Measurements from ENCODE around the gene SYCE1L.
"Not testable (repeated sequence)": the region's sequence is repeated elsewhere in the genome, so short reads cannot be mapped to it uniquely, and the experiment has no call there.

The SYCE1L gene, protein sequence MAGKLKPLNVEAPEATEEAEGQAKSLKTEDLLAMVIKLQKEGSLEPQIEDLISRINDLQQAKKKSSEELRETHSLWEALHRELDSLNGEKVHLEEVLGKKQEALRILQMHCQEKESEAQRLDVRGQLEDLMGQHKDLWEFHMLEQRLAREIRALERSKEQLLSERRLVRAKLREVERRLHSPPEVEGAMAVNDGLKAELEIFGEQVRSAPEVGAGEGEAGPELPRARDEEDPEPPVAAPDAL

DNA sequence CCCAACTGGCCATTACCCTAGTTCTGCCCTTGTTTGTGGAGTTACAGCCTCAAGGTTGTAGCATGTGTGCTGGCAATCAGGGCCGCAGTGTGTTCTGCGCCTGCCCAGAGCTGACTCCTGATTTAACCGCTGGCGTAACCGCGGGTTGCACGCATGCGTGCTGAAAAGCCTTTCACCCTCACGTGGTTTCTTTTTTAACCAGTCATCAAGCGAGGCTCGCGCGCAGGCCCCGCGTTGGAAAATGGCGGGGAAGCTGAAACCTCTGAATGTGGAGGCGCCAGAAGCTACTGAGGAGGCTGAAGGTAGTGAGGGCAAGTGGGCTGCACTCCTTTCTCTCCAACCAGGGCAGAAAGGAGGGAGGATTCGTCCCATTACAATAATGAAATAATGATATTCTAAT is at the start of gene SYCE1L:
Gene SYCE1L, plus strand, starts transcription at position 198 of the 400 bp plus-strand sequence. Its CDS starts 44 bp downstream, at position 242.
- no peak for DNase-seq (ENCODE audit: low read depth)

DNA sequence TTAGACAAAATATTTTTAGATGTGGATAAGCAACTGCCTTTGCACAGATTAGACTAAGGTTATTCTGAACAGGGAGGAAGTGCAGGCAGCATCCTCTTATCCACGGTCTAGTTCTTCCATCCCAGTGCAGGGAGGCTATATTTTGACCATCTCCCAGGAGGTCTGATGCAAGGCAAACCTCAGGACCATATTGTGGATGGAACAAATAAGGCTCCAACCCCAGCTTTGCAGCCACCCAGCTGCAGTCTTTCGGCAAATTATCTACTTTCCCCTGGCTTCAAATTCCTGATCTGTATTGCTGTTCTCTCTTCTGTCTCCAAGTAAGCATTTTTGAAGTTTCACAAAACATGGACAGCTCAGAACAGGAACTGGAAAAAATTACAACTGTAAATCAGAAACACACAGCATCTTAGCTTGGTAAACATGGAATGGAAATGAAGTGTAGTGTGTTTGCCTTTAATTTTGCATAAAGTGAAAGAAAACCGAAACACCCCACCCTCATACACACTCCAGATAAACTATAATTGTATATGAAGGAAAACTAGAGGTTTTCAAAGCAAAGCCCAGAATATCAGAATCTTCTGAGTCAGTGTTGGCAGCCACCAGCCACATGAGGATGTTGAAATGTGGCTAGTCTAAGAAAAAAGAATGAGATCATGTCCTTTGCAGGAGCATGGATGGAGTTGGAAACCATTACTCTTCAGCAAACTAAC is 41.7 kb upstream of the SYCE1L start:
- no peak for DNase-seq (ENCODE audit: low read depth)

DNA sequence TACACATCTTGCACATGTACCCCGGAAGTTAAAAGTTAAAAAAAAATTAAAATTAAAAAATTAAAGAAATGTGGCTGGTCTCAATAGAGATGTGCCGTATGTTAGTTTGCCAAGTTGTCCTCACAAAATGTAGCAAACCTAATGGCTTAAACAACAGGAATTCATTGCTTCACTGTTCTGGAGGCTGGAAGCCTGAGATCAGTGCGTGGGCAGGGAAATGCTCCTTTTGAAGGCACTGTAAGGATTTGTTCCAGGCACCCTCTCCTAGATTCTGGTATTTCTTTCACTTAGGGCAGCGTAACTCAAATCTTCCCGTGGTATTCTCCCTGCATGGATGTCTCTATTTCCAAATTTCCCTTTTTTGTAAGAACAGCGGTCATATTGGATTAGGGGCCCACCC is 40.9 kb upstream of the SYCE1L start:
- no peak for DNase-seq (ENCODE audit: low read depth)

DNA sequence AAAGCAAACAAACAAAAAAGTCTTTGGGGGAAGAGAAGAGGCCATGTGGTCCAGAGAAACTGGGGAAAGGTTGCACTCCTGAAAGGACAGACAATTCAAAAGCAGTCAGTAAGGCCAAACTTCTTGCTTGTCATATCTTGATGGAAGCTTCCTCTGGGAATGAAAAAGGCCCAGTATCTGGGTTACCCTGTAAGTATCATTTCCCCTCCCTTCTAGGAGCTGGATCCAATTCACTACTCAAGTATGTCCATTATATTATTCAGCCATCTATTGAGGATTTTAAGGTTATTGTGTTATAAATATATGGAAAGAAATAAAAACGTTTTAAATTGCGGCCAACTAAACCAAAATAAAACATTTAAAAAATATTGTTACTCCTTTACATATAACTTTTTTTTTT is 34.2 kb upstream of the SYCE1L start:
- DNase-seq (ENCODE audit: low read depth), result no peak

DNA sequence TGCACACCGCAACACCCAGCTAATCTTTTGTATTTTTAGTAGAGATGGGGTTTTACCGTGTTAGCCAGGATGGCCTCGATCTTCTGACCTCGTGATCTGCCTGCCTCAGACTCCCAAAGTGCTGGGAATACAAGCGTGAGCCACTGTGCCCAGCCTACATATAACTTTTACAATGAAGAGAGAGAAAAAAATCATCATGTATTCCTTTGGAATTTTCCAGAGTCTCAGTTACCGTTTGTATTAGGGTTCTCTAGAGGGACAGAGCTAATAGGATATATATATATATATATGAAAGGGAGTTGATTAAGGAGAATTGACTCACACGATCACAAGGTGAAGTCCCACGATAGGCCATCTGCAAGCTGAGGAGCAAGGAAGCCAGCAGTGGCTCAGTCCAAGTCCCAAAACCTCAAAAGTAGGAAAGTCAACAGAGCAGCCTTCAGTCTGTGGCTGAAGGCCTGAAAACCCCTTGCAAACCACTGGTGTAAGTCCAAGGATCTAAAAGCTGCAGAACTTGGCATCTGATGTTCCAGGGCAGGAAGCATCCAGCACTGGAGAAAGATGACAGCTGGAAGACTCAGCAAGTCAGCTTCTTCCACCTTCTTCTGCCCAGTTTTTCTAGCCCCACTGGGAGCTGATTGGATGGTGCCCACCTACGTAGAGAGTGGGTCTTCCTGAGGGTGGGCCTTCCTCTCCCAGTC is 33.5 kb upstream of the SYCE1L start:
- not testable (repeated sequence) for DNase-seq (ENCODE audit: low read depth)

DNA sequence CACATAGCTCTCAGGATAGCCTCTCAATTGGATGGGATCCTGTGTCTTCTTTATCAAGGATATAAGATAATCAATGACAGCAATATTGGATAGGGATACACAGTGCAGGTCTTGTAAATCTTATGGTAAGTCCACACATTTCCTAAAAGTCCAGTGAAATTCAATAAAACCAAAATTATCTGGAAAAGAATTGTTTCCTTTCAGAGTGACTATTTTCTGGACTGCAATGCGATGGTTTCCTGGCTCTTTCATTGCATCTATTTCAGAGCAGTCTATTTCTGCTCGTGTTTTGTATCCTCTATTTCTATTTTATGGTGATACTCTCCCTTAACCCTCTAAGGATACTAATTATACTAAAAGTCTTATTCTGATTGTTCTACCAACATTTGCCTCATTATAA is 32.5 kb upstream of the SYCE1L start:
- DNase-seq (ENCODE audit: low read depth), result no peak

DNA sequence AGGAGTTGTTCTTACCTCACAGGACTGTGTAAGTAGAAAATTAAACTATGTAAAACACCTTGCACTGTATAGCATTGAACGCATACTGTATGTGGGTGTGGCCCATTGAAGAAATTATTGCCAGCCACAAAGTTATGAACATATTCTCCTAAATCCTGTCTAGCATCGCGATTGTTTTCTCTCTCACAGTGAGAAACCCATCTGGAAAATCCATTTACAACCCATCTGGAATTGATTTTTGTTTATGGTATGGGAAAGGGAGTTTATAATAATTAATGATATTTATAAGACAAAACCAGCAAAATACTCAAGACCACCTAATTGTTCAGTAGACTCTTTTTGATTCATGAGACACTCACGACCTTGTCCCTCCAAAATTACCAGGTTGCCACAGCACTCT is 30.3 kb upstream of the SYCE1L start:
- no peak for DNase-seq (ENCODE audit: low read depth)

DNA sequence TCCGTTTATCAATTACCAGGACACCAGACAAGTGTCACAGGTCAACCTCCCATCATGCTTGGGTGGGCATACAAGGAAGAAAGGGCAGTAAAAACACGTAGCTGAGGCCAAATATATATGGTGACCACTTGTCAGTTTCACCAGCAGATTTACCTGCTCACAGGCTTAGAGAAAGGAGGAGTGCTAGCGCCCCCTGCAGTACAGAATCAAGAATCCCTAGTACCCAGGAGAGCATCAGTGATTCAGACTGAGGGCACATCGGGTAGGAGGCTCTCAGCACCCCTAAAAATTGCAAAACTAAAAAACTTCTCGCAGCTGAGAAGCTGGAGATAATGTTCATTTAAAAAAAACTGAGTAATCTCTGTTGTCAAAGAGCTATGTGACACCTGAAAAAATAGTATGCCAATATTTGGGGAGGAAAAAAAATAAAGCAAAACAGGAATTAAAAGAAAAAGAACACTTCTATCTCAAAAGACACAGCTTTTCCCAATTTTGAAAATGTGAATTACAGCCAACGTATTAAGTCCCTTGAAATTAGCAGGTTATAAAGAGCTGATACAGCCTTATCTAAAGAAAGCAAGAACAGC is 29.5 kb upstream of the SYCE1L start:
- peak; percentile 17 for DNase-seq (ENCODE audit: low read depth)

DNA sequence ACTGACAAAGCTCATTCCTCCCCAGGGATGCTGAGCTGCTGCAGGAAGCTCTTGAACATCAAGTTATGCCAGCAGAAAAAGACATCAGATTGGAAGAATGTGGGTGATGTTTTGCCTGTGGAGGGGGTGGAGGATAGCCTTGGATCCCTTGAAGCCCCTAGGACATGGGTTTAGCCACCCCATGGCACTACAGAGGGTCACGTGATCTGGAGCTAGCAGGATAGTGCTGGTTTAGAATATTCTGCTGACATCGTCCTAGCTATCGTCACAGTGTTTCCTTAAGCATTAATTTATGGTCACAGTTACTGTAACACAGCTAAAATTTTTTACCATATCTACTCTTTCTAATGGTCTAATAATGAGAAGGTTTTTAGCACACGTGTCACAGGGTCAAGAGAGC is 28.4 kb upstream of the SYCE1L start:
- DNase-seq (ENCODE audit: low read depth), result no peak

DNA sequence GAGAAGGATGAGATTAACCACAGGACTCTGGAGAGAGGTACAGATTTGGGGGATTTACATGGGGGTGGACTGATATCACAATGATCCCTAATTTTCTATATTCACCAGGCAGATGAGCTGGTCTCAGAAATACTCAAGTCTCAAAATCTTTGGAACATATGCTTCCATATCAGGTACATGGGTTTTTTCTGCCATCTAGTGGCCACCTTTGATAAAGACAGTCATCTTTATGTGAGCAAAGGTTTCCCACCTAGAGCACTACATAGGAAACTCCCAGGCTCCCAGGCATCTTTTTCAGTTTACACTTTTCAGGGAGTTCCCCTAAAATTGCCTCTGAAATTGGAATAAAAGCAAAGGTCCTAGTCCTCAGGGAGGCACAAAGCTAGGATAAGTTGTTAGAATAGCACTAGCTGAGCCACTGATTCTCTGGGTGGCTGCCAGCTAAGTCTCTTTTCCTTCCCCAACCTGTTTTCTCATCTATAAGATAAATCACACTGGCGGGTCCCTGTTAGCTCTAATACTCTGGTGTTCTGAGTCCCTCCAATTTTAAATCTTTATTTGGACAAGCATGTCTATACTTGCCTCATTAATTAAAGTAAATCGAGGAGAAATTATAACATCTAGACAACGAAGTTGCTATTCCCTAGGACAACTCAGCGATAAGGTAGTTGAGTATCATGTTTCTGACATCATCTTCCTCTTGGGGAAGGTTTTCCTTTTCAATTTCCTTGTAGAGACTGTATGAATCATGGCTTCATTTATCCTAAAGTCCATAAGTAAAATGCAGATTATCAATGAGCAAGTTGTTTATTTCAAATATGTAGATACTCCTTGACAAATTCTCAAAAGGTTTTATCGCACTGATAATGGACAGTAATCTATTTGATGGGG is 27.2 kb upstream of the SYCE1L start:
- DNase-seq (ENCODE audit: low read depth), result no peak

DNA sequence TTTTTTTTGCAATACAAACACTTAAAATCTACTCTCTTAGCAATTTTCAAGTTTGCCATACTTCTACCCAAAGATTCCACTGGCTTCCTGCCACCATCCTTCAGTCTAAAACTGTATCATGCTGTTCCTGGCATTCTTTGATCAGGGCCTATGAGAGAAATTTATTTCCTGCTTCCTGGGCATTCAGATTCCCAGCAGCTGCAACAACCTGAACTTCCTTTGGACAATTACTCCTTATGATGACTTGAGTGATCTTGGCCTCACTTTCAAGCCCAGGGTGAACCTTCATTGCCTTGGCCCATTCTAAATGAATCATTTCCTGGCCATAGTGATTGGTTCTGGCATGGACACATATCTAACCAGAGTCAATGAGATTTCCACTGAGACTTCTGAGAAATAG is 26.3 kb upstream of the SYCE1L start:
- no peak for DNase-seq (ENCODE audit: low read depth)

DNA sequence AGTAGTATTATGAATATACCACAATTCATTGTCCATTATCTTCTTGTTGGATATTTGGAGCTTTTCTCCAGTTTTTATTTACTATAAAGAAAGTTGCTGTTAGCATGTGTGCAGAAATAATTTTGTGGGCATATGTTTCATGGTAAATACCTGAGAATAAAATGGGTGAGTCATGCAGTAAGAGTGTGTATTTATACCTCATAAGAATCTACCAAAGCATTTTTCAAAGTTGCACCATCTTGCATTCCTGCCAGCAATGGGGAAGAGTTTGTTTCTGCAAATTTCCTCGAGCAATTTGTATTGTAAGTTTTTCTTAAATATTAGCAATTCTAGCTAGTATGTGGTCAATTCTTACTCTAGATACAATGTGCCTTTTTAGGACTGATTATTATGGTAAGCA is 16.1 kb upstream of the SYCE1L start:
- DNase-seq (ENCODE audit: low read depth), result no peak

DNA sequence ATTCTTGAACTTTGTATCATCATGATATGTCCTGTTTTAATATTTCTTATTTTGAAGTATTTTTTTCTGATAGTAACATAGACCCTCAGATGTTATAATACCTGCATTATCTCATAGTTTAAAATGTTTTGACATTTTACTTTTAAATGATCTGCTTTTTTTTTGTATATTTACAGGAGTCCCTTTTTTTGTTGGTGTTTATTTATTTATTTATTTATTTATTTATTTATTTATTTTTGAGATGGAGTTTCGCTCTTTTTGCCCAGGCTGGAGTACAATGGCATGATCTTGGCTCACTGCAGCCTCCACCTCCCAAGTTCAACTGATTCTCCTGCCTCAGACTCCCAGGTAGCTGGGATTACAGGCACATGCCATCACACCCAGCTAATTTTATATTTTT is 12.9 kb upstream of the SYCE1L start:
- not testable (repeated sequence) for DNase-seq (ENCODE audit: low read depth)

DNA sequence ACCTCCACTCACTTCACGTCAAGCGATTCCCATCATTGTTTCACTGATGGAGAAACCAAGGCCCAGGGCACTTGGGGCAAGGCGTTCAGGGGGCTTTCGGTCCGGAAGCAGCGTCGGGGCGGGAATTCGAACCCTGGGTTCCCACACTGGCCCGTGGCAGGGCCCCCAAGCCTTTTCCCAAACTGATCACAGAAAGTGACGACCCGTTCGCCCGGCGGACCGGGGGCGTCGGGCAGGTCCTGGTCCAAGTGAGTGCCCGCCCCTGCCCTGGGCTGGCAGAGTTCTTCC is 9.1 kb upstream of the SYCE1L start:
- DNase-seq (ENCODE audit: low read depth), result no peak

DNA sequence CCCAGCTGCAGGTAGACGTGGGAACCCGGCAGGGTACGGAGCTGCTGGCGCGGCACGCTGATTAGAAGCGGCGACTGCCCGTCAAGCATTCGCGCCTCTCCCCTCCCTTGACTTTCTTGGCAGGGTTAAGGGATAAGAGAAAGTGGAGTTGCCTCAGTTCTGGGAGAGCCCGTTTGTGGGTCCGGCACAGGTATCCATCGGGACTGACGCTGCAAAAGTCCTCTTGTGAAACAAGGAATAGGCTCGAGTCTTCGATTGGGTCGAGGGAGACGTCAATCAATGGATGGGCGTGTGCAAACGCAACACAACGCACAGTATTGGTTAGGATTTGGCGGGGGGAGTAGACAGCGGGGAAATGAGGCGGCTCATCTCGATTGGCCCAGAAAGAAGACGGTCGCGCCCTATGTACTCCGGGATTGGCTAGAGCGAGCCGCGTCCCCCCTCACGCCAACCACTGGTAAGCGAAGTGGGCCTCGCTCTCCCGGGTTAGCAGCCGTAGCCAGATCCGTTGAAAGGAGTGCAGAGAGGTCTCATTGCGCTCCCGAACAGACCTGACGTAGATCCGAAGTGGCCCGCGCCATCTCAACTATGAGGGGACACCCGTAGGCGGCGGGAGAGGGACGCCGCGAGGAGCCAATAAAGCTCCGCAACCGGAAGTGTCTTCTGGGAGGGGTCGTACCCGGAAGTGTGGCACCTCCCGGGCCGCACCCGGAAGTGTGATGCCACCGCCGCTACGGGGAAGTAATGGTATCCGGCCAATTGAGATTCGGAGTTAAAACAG is 8.5 kb upstream of the SYCE1L start, which contains the start of gene MON1B:
Gene MON1B, plus strand, starts transcription at position 713 of the 781 bp plus-strand sequence. CDS start 296 bp downstream, outside the sequence.
- DNase-seq (ENCODE audit: low read depth), result peak; percentile 84

DNA sequence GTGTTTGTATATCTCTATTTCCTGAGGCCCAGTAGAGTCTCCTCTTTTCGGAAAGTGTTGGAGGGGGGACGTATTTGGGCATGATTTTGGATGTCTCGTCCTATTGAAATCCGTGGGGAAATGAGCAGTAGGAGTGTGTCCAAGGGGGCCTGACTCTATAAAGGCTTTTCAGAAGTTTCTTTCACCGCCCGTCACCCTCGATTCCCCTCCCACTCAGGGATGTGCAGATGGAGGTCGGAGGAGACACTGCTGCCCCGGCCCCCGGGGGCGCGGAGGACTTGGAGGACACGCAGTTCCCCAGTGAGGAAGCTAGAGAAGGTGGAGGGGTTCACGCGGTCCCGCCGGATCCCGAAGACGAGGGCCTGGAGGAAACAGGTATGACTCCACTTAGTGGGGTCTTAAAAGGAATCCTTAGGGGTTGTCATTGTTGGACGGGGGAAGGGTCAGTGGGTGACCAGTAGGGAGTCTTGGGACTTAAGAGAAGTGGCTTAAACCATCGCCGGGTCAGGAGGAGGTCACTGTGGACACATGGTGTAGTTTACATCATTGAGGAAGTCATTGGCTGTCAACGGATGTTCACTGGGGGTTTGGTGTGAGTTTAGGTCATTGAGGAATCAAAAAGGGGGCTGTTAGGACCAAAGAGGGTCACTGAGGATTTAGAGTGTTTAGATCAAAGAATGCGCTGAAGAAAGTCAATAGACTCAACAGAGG is 7.8 kb upstream of the SYCE1L start:
- DNase-seq (ENCODE audit: low read depth), result no peak

DNA sequence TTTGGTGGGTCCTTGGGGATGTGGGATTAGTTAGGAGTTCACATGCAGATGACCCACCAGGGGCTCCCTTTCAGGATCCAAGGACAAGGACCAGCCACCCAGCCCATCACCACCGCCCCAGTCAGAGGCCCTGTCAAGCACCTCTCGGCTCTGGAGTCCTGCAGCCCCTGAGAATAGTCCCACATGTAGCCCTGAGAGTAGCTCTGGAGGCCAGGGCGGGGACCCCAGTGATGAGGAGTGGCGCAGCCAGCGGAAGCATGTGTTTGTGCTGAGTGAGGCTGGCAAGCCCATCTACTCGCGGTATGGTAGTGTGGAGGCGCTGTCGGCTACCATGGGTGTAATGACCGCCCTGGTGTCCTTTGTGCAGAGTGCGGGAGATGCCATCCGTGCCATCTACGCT is 5.8 kb upstream of the SYCE1L start:
- DNase-seq (ENCODE audit: low read depth), result no peak

DNA sequence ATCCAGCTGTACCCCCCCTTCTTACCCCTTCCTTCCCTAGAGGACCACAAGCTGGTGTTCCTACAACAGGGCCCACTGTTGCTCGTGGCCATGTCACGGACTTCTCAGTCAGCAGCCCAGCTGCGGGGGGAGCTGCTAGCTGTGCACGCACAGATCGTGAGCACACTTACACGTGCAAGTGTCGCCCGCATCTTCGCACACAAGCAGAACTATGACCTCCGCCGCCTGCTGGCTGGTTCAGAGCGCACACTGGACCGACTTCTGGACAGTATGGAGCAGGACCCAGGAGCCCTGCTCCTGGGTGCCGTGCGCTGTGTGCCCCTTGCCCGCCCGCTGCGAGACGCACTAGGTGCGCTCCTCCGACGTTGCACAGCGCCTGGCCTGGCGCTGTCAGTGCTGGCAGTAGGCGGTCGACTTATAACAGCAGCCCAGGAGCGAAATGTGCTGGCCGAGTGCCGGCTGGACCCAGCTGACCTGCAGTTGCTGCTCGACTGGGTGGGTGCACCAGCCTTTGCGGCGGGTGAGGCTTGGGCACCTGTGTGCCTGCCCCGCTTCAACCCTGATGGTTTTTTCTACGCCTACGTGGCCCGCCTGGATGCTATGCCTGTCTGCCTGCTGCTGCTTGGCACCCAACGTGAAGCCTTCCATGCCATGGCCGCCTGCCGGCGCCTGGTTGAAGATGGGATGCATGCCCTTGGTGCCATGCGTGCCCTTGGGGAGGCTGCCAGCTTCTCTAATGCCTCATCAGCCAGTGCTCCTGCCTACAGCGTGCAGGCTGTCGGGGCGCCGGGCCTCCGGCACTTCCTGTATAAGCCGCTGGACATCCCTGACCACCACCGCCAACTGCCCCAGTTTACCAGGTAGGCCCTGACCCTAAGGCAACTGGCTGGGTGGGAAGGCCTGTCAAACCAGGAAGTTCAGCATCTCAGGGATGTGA is 4.6 kb upstream of the SYCE1L start:
- no peak for DNase-seq (ENCODE audit: low read depth)

DNA sequence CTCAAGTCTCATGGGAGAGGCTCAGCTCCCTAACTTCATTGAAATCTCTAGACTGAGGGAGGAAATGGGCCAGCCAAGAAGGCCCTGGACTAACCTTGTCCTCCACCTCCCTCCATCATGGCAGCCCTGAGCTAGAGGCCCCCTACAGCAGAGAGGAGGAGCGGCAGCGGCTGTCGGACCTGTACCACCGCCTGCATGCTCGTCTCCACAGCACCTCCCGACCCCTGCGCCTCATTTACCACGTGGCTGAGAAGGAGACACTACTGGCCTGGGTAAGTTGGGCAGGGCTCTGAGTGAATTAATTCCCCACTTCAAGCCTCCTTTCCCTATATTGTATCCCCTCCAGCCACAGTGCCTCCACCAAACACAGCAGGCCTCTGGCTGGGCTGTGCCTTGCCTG is 3.8 kb upstream of the SYCE1L start:
- DNase-seq (ENCODE audit: low read depth), result no peak
